Ishikawa (cell line): ENCODE data around the gene CTSG.

Source experiments
- CEBPB ChIP-seq: IDR thresholded peaks from 2 replicates; pipeline ENCODE4 v1.6.1; 2012
- CREB1 ChIP-seq: IDR thresholded peaks from 2 replicates; pipeline ENCODE4 v1.6.1; 2012; ENCODE audit warnings: low read depth
- EGR1 ChIP-seq: IDR thresholded peaks from 2 replicates; pipeline ENCODE4 v1.6.1; 2012
- EP300 ChIP-seq: IDR thresholded peaks from 2 replicates; pipeline ENCODE4 v1.6.1; 2012; ENCODE audit warnings: borderline replicate concordance
- FOXM1 ChIP-seq: IDR thresholded peaks from 2 replicates; pipeline ENCODE4 v1.6.1; 2012; ENCODE audit warnings: low read depth, borderline replicate concordance
- MAX ChIP-seq: IDR thresholded peaks from 2 replicates; pipeline ENCODE4 v1.6.1; 2012
- NFIC ChIP-seq: IDR thresholded peaks from 2 replicates; pipeline ENCODE4 v1.6.1; 2012
- RAD21 ChIP-seq: IDR thresholded peaks from 2 replicates; pipeline ENCODE4 v1.6.1; 2012; ENCODE audit warnings: low read depth
- REST ChIP-seq: IDR thresholded peaks from 2 replicates; pipeline ENCODE4 v1.6.1; 2012; ENCODE audit warnings: low read depth, mild to moderate bottlenecking
- TAF1 ChIP-seq: IDR thresholded peaks from 2 replicates; pipeline ENCODE4 v1.6.1; 2012; ENCODE audit warnings: low read depth, mild to moderate bottlenecking
- TCF12 ChIP-seq: IDR thresholded peaks from 2 replicates; pipeline ENCODE4 v1.6.1; 2012; ENCODE audit warnings: low read depth
- TEAD4 ChIP-seq: IDR thresholded peaks from 2 replicates; pipeline ENCODE4 v1.6.1; 2012
- USF1 ChIP-seq: IDR thresholded peaks from 2 replicates; pipeline ENCODE4 v1.6.1; 2012
- YY1 ChIP-seq: IDR thresholded peaks from 2 replicates; pipeline ENCODE4 v1.6.1; 2012; ENCODE audit warnings: low read depth
- ZBTB7A ChIP-seq: IDR thresholded peaks from 2 replicates; pipeline ENCODE4 v1.6.1; 2012; ENCODE audit warnings: low read depth

CTSG gene, protein sequence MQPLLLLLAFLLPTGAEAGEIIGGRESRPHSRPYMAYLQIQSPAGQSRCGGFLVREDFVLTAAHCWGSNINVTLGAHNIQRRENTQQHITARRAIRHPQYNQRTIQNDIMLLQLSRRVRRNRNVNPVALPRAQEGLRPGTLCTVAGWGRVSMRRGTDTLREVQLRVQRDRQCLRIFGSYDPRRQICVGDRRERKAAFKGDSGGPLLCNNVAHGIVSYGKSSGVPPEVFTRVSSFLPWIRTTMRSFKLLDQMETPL

DNA sequence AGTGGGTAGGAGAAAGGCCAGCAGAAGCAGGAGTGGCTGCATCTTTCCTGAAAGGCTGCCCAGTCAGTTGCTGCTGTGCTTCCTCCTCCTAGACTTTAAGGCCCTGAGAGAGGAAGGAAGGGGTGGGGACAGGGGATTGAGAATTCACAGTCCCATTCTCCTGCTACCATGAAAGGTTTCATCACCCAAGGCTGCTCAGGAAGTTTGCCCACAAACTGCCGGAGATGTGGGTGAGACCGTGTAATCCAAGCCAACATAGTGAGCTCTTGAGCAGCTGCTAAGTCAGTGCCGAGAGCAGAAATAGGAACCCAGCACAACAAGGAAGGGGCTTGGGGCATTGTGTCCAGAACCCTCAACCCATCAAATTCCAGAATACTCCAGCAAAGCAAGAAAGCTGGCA is at the start of gene CTSG:
Gene CTSG (minus strand): TSS at position 69 of the 400 bp plus-strand sequence. CDS start 27 bp downstream, at position 42.
- TF ChIP-seq CEBPB (no peak), ZBTB7A (no peak), TCF12 (no peak), RAD21 (no peak), TAF1 (no peak), TEAD4 (no peak), YY1 (no peak), CREB1 (no peak), FOXM1 (no peak)

DNA sequence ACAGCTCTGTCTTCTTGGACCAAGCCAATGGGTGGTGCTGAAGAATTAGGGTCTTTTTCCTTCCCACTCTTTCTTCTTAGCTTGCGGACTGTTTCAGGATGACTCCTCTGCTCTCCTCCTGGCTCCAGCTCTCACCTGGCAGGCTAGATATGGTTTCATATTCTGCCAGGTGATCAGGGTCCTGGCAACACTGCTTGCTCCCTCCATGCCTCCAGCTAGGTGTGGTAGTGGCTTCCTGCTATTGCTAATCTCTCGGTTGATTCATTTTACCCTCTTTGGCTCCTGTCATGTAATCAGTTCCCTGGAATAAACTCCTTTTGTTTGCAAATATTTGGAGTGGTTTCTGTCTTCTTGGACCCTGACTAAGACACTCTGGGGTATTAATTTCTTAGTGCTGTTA is 37.7 kb upstream of the CTSG start:
- TF ChIP-seq USF1 (no peak), RAD21 (no peak), YY1 (no peak), TCF12 (no peak), ZBTB7A (no peak), TAF1 (no peak), REST (no peak)

DNA sequence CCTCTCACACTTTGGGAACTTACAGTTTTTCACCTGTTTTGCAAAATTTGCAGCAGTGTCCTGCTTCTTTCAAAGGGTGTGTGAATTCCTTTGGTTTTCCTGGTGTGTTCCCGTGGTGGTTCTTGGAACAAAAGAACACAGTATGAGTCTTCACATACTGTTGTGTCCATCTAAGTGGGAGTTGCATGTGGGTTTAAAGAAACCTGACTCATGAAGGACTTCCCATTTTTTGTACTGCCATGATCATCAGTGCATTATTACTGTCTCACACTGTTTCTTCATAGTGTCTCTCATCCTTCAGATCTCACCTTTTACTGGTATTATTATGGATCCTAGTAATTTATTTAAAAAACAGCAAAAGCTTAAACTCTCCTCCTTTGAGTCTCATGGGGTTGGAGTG is 37.2 kb upstream of the CTSG start:
- no peak for TF ChIP-seq MAX
- no peak for TF ChIP-seq RAD21
- no peak for TF ChIP-seq ZBTB7A
- TF ChIP-seq CREB1 = no peak
- no peak for TF ChIP-seq EGR1
- TF ChIP-seq TEAD4 = no peak
- no peak for TF ChIP-seq USF1
- no peak for TF ChIP-seq YY1
- TF ChIP-seq CEBPB = no peak
- no peak for TF ChIP-seq TAF1
- no peak for TF ChIP-seq EP300
- no peak for TF ChIP-seq FOXM1
- TF ChIP-seq NFIC = no peak
- no peak for TF ChIP-seq TCF12
- no peak for TF ChIP-seq REST

DNA sequence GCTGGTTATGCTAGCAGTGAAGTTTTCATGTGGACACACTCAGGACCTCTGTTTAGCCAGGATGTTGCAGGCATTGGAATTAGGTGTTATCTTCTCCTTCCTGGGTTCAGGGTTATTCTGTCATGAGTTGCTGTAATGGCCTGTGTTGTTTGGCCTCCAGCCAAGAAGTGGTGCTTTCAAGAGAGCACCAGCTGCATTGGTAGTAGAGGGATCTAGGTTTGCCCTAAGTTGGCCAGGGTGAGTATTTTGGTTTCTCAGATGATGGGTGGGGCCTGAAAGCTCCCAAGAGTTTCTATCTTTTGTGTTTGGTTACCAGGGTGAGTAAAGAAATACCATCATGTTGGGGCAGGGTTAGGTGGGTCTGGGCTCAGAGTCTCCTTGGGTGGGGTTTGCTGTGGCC is 36.1 kb upstream of the CTSG start:
- TF ChIP-seq YY1 = no peak
- TF ChIP-seq EP300 = no peak
- TF ChIP-seq CEBPB = no peak
- TF ChIP-seq FOXM1 = no peak
- no peak for TF ChIP-seq TEAD4
- TF ChIP-seq EGR1 = no peak
- TF ChIP-seq ZBTB7A = no peak
- no peak for TF ChIP-seq NFIC
- no peak for TF ChIP-seq CREB1
- TF ChIP-seq MAX = no peak
- no peak for TF ChIP-seq TCF12
- TF ChIP-seq TAF1 = no peak
- TF ChIP-seq RAD21 = no peak
- no peak for TF ChIP-seq USF1
- TF ChIP-seq REST = no peak
